Esophagus muscularis mucosa (tissue), 4 donors: Measurements from ENCODE around the gene UGT1A5. TPM values are rescaled to one million over a fixed set of nuclear protein-coding genes. Genes with fewer than 3 reads are reported as not detected.

Experiments used
- DNase-seq: peaks from one replicate; pipeline ENCODE4 v3.0.0-alpha.2; 2017; ENCODE audit errors: extremely low spot score
- H3K27ac ChIP-seq, 4 donors: fragments of 200-600 bp; sonication (generic); replicated peaks in 1 of 4; 1 replicate in 3 of 4; 2 replicates in 1 of 4; pipeline ENCODE4 v1.5.1; 2016 to 2019; ENCODE audit warnings: mild to moderate bottlenecking in 1 of 4
- H3K27me3 ChIP-seq, 4 donors: fragments of 200-600 bp; sonication (generic); one replicate each; pipeline versions ENCODE4 v1.5.1 to v1.6.0; 2016 to 2019
- H3K36me3 ChIP-seq, 4 donors: fragments of 200-600 bp; sonication (generic); one replicate each; pipeline ENCODE4 v1.5.1; 2016 to 2019
- H3K4me1 ChIP-seq, 4 donors: fragments of 200-600 bp; sonication (generic); one replicate each; pipeline ENCODE4 v1.5.1; 2016 to 2019
- H3K4me3 ChIP-seq, 4 donors: fragments of 200-600 bp; sonication (generic); 1 replicate in 2 of 4; 2 replicates in 2 of 4; pipeline ENCODE4 v1.5.1; 2016 to 2019; ENCODE audit warnings: mild to moderate bottlenecking in 4 of 4, moderate library complexity in 1 of 4
- H3K9me3 ChIP-seq, 4 donors: fragments of 200-600 bp; sonication (generic); 1 replicate in 3 of 4; 2 replicates in 1 of 4; pipeline ENCODE4 v1.5.1; 2016 to 2019
- CTCF ChIP-seq, 3 experiments: fragments of 200-600 bp in 2 of 3; fragments of 450-650 bp in 1 of 3; sonication (generic) in 2 of 3; IDR thresholded peaks; one replicate each; pipeline ENCODE4 v1.5.1; 2017 to 2019; ENCODE audit warnings: antibody characterized with exemption in 3 of 3, mild to moderate bottlenecking in 2 of 3, moderate library complexity in 1 of 3
- EP300 ChIP-seq: sonication (generic); formaldehyde crosslinking; IDR thresholded peaks from one replicate; pipeline ENCODE4 v1.6.1; 2017; ENCODE audit warnings: antibody characterized with exemption
- POLR2A ChIP-seq: fragments of 450-650 bp; IDR thresholded peaks from one replicate; pipeline ENCODE4 v1.6.1; 2017; ENCODE audit warnings: antibody characterized with exemption, moderate library complexity, mild to moderate bottlenecking, low read depth
- POLR2AphosphoS5 ChIP-seq, 2 donors: sonication (generic); formaldehyde crosslinking; IDR thresholded peaks; one replicate each; pipeline ENCODE4 v1.6.1; 2017; ENCODE audit warnings: antibody characterized with exemption in 2 of 2
- WGBS: methylation state at CpG from one replicate; pipeline ENCODE4 v1.1.5; 2018; 5-methylcytosine and 5-hydroxymethylcytosine counted together
- intact Hi-C: fragments of 100-400 bp; cut with DNase I; formaldehyde crosslinking; loops from one replicate; pipeline ENCODE4 v1.15.1; 2023
- total RNA-seq, 4 donors: library from RNA; depleted of rRNA; stranded (reverse); fragments of >200 nt; gene quantifications; one replicate each; pipeline versions ENCODE4 v1.1.0 to v1.2.1, GENCODE V29; 2016

The UGT1A5 gene
- not detected for total RNA-seq

GRCh38 chr2:233712611-233713261, at the start of gene UGT1A5:
TSS of gene UGT1A5 (plus strand) at chr2:233712907. CDS start at chr2:233712992, 85 bp downstream.
- no peak for TF ChIP-seq POLR2A
- no peaks in the 10 kb centered on the region for H3K36me3 ChIP-seq
- WGBS = 77% methylated on average over 11 of the region's 14 CpGs
- H3K4me3 ChIP-seq = no peak within 1 kb of the TSS
- DNase-seq = no peak
- intact Hi-C loops = no loop called here
- H3K27me3 ChIP-seq = peaks cover 0 to 27% (median 0%) of the 10 kb centered on the region in 4 donors
- no peaks in the 10 kb centered on the region for H3K4me1 ChIP-seq
- H3K27ac ChIP-seq = no peak within 1 kb of the TSS
- H3K9me3 ChIP-seq = no peaks in the 10 kb centered on the region

- 41% methylated on average over 1 of the region's 1 CpG for WGBS
- no peak for DNase-seq
- intact Hi-C loops = no loop called here
- no peak for TF ChIP-seq POLR2AphosphoS5 (IDR thresholded peaks at IDR 0.05)
- no peak for TF ChIP-seq POLR2A
- TF ChIP-seq CTCF (IDR thresholded peaks at IDR 0.05) = no peak
- no peak for TF ChIP-seq EP300
- no peaks in the 10 kb centered on the region for H3K4me1 ChIP-seq
- H3K27ac ChIP-seq = no peak overlapping the region
- no peak overlapping the region for H3K4me3 ChIP-seq
- no peaks in the 10 kb centered on the region for H3K36me3 ChIP-seq
- H3K27me3 ChIP-seq = no peaks in the 10 kb centered on the region
- peaks cover 0 to 10% (median 0%) of the 10 kb centered on the region in 4 donors for H3K9me3 ChIP-seq
These were observed 48.8 kb upstream of the UGT1A5 start for GRCh38 chr2:233663911-233664310.

GRCh38 chr2:233668605-233669260, 44.0 kb upstream of the UGT1A5 start:
- Histone ChIP-seq H3K4me1 (no peaks in the 10 kb centered on the region), H3K36me3 (no peaks in the 10 kb centered on the region), H3K27ac (no peak overlapping the region), H3K9me3 (peaks cover 0 to 9% (median 0%) of the 10 kb centered on the region in 4 donors), H3K27me3 (no peaks in the 10 kb centered on the region), H3K4me3 (no peak overlapping the region)
- 84% methylated on average over 4 of the region's 4 CpGs for WGBS
- no peak for TF ChIP-seq CTCF (IDR thresholded peaks at IDR 0.05)
- TF ChIP-seq POLR2A = no peak
- no peak for TF ChIP-seq POLR2AphosphoS5 (IDR thresholded peaks at IDR 0.05)
- TF ChIP-seq EP300 = no peak
- intact Hi-C loops = no loop called here
- no peak for DNase-seq

- H3K27ac ChIP-seq = no peak within 1 kb of the TSS
- no peaks in the 10 kb centered on the region for H3K27me3 ChIP-seq
- H3K4me1 ChIP-seq = no peaks in the 10 kb centered on the region
- no peaks in the 10 kb centered on the region for H3K9me3 ChIP-seq
- 74% methylated on average over 4 of the region's 5 CpGs for WGBS
- no peaks in the 10 kb centered on the region for H3K36me3 ChIP-seq
- DNase-seq = no peak
- TF ChIP-seq CTCF (IDR thresholded peaks at IDR 0.05) (no peak), EP300 (no peak), POLR2AphosphoS5 (IDR thresholded peaks at IDR 0.05) (no peak), POLR2A (no peak)
- no peak within 1 kb of the TSS for H3K4me3 ChIP-seq
- intact Hi-C loops = no loop called here
These were observed 41.2 kb upstream of the UGT1A5 start, which contains the start of gene UGT1A9 for GRCh38 chr2:233671290-233672161. TSS of gene UGT1A9 (plus strand) at chr2:233671898. CDS start at chr2:233671935, 37 bp downstream.

- intact Hi-C loops = no loop called here
- Histone ChIP-seq H3K27ac (no peak overlapping the region), H3K36me3 (no peaks in the 10 kb centered on the region), H3K27me3 (no peaks in the 10 kb centered on the region), H3K9me3 (no peaks in the 10 kb centered on the region), H3K4me3 (no peak overlapping the region), H3K4me1 (no peaks in the 10 kb centered on the region)
- no peak for DNase-seq
- WGBS = 88% methylated on average over 3 of the region's 3 CpGs
- no peak for TF ChIP-seq EP300
- no peak for TF ChIP-seq POLR2A
- no peak for TF ChIP-seq POLR2AphosphoS5 (IDR thresholded peaks at IDR 0.05)
- TF ChIP-seq CTCF (IDR thresholded peaks at IDR 0.05) = no peak
These were observed 39.8 kb upstream of the UGT1A5 start for GRCh38 chr2:233672886-233673285.
